ENCODE results near the gene CHCHD3.

- no peak for TF ChIP-seq CTCF (IDR thresholded peaks at IDR 0.05)
- no peak for TF ChIP-seq POLR2A (IDR thresholded peaks at IDR 0.05)
Measured at GRCh38 chr7:133091943-133092464, 10.1 kb upstream of the CHCHD3 start.
